HPDE6-E6E7 (cell line): ENCODE measurements around the gene SLC35G2.
"Not testable (repeated sequence)": the region's sequence is repeated elsewhere in the genome, so short reads cannot be mapped to it uniquely, and the experiment has no call there.

Source experiments
- DNase-seq: peaks from one replicate; pipeline ENCODE4 v3.0.0; 2011; ENCODE audit warnings: missing footprints; ENCODE audit errors: extremely low spot score

The SLC35G2 gene

GRCh38 chr3:136835089-136835812, 16.3 kb downstream of the SLC35G2 start:
- DNase-seq = no peak

- DNase-seq = no peak
Observed at GRCh38 chr3:136835813-136836510, 17.0 kb downstream of the SLC35G2 start.

DNA sequence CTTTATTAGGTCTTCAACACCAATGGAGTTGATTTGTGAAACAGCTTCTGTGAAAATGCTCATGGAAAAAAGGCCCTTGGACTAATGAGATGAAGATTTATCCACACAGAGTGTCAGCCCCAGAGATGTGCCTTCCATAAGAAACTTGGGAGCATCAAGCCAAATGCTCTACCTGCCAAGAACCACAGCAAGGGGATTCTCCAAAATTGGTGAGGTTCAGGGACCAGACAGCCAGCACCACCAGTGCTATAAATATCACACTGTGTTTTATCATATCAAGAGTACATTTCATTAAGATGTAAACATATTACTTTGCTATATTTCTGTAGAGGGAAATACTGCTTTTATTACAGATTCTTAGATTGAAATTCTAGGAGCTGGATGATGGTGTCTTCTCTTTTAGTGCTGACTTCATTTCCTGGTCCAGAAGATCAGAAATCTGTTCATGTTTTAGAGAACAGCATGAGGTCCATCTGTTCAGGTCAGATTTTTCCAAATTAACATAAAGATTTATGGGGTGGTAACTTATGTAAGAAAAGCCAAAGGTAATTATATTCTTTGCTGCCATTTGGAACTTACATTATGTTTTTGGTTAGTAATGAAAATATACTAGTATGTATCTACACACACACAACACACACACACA, 17.7 kb downstream of the SLC35G2 start:
- no peak for DNase-seq

- DNase-seq = peak; percentile 25
Observed at GRCh38 chr3:136838641-136839555, 20.0 kb downstream of the SLC35G2 start.

DNA sequence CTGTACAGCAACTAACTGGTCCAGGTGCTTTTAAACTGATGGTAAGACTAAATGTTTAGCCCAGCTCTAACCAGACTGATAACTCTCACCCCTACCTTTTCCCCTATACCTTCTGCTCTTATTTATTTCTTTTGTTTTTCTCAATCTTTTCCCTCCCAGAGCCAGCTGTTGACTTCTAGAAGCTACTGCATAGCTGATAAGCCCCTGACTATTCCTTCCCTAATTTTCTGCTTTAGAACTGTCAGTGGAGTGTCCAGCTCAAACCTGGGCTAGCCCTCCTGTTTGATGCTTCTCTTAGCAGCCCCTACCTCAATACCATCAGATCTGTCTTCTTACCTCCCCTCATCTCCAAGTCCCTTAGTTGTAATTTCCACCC, 20.6 kb downstream of the SLC35G2 start:
- DNase-seq = no peak

DNA sequence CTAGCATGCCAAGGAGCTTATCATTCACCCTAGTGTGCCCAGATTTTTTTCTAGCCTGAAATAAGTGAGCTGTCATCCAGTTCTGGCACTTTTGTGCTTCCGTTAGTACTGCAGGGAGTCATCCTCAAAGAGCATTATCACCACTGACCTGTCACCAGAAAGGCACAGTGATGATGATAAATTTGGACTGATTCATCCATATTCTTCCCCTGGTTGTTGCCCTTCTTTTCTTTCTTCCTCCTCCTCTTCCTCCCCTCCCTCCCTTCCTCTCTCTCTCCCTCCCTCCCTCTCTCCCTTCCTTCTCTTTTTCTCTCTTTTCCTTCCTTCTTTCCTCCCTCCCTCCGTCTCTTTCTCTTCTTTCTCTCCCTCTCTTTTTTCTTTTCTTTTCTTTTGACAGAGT, 21.3 kb downstream of the SLC35G2 start:
- DNase-seq = no peak

GRCh38 chr3:136842294-136842693, 23.4 kb downstream of the SLC35G2 start:
- no peak for DNase-seq

DNA sequence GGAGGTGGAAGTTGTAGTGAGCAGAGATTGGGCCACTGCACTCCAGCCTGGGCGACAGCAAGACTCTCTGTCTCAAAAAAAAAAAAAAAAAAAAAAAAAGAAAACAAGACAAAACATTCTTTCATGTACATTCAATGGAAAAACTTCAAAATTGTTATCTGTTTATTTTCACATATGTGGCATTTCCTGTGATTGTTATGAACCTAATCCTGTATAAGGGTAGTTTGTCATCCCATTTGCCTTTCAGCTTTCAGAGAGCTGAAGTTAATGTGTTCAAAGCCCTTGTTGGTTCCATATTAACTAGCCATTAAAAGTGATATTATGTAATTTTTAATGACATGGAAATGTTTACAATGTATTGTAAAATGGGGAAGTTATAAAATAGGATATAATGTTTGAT, 25.8 kb downstream of the SLC35G2 start:
- no peak for DNase-seq

GRCh38 chr3:136852180-136852579, 33.3 kb downstream of the SLC35G2 start:
- DNase-seq = no peak

DNA sequence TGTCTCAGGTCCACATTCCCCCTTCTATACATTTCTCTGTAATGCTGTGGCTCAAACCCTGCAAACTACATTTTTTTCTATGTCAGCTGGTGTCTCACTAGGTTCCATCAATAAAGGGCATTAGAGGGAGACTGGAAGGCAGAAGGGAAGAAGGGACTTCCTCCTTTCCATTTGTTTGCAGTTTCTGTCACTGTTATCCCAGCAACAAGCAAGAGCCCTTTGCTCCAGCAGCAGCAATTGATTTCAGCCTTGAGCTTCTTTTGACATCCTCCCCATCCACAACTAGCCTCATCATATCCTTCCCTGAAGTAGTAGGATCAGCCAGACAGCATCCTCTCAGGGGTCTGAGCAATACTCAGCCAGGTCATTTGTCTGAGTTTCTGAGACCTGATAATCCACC, 37.7 kb downstream of the SLC35G2 start:
- no peak for DNase-seq

DNA sequence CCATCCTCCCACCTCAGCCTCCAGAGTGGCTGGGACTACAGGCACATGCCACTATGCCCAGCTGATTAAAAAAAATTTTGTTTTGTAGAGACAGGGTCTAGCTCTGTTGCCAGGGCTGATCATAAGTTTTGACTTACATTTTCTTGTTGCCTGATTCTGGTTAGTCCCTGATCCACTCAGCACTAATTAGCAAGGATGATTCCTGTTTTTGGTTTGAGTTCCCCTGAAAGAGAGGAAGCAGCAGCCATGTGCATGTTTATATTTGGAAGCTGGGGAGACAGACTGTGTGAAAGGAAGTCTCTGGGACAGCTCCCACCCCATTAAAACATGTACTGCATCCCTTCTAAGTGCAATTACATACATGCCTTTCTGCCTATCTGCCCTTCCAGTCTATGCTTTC, 39.5 kb downstream of the SLC35G2 start:
- no peak for DNase-seq

- DNase-seq = no peak
Observed at GRCh38 chr3:136860541-136860940, 41.6 kb downstream of the SLC35G2 start.

DNA sequence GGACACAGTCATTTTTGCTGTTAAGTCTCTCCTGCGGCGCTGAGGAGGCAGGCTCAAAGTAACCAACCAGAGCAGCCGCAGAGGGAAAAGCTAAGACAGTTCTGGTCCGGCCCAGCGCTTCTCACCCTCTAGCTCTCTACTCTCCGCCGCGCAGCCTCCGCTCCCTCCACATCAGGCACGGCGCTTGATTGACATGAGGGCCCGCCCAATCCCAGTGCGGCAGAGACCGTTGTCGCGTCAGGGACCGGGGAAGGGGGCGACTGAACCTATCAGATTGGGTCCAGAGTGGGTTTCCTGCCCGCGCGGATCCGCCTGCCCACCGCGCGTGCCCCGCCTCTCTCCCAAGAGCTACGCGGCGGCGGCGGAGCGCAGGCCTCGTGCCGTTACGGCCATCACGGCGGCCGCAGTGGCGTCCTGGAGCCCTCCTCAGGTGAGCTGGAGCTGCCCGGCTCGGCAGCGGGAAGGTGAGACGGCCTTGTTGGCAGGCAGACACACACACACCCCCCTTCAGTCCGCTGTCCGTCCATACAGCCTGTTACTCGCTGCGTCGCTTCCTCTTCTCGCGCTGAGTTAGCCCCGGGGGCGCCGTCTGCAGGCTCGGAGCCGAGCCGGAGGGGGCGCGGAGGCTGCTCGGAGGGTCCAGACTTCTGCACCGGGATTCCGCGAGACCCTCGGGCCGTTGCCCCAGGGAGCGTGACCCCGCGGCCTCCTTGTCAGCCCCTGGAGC, 43.1 kb downstream of the SLC35G2 start, which contains the start of gene NCK1:
Gene NCK1 (plus strand): TSS at position 319 of the 727 bp plus-strand sequence. CDS start 65,794 bp downstream, outside the sequence.
- DNase-seq = peak; percentile 99

DNA sequence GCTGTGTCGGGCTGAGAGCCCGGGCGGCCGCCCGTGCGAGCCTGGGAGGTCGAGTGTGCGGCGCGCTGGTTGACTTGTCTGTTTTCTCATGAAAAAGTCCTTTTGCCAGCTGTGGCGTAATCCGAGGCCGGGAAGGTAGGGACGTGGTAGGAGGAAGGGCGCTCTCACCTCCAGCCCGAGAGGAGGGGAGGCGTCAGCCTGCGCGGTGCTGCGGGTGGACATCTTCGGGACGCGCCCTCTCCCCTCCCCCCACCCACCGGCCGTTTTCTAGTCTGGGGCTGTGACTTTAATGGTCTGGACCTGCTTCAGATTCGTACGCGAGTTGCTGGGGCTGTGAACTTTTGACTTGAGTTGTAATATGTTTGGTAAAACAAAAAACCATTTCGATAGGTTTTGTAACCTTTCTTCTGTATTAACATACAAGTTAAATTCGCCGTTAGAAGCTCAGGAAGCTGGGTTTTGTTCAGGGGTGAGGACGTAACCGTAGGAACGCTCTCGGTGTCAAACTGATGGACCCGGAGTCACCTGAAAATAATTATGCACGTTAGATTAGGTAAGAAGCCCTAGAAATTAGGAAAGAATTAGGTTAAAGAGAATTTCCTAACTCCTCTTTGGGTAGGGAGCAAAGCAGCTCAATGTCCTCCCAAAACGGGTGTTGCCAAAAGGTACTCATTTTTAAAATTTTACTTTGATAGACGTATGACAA, 43.8 kb downstream of the SLC35G2 start:
- peak; percentile 41 for DNase-seq

GRCh38 chr3:136869282-136869681, 50.4 kb downstream of the SLC35G2 start:
- DNase-seq = no peak

- not testable (repeated sequence) for DNase-seq
Observed at GRCh38 chr3:136872258-136872657, 53.3 kb downstream of the SLC35G2 start.

DNA sequence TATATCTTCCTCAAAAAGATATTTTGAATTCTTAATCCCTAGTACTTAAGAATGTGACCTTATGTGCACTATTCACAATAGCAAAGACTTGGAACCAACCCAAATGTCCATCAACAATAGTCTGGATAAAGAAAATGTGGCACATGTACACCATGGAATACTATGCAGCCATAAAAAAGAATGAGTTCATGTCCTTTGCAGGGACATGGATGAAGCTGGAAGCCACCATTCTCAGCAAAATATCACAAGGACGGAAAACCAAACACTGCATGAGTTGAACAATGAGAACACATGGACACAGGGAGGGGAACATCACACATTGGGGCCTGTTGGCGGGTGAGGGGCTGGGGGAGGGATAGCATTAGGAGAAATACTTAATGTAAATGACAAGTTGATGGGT, 60.6 kb downstream of the SLC35G2 start:
- not testable (repeated sequence) for DNase-seq

GRCh38 chr3:136882571-136882970, 63.6 kb downstream of the SLC35G2 start:
- DNase-seq = no peak

DNA sequence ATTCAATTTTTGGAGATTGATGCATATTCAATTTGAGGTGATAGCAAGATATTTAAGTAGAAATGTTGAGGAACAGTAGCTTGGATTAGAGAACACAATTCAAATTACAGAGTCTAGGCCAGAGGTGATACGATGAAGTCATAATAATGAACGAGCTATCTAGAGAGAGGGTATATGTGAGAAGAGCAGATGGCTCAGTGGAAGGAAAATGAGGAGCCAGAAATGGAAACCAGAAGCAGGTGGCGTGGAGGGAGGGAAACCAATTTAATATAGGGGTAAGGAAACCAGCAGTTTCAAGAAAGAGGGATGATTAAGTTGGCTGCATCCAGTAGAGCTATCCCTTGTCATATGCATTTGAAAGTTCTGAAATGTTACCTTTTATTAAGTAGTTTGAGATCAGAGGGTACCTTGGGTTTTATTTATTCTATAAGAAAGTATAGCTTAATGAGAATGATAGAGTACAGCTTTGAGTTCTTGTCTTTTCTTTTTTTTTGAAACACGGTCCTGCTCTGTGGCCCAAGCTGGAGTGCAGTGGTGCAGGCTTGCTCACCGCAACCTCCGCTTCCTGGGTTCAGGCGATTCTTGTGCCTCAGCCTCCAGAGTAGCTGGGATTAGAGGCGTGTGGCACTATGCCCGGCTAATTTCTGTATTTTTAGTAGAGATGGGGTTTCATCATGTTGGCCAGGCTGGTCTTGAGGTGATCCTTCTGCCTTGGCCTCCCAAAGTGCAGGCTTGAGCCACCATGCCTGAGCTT, 65.2 kb downstream of the SLC35G2 start:
- DNase-seq = no peak
